ENCODE measurements around the gene AICDA.
"Not testable (repeated sequence)": the region's sequence is repeated elsewhere in the genome, so short reads cannot be mapped to it uniquely, and the experiment has no call there.

Gene AICDA

DNA sequence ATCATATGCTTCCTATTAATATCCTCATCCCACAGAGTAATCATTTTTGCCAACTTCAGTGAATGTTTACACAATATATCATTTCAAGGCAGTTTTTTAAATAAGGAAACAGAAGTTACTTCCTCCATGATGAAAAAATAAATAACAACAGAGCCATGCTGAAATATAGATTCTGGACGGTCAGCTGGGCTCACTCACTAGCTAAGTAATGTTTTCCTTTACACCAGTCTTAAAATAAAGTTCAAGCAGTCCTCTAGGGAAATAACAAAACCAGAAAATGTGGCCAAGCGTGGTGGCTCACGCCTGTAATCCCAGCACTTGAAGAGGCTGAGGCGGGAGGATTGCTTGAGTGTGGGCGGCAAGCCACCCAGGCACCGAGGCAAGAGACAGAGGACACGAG is 28.7 kb downstream of the AICDA start:
- no peak for DNase-seq (ENCODE audit: low spot score)
- in situ Hi-C loops (cut with MboI; ENCODE audit: low pct_unique_long_range_greater_than_20kb, low sequenced_read_pairs, unreplicated experiment) = no loop called here
- TF ChIP-seq, protein P1, sequence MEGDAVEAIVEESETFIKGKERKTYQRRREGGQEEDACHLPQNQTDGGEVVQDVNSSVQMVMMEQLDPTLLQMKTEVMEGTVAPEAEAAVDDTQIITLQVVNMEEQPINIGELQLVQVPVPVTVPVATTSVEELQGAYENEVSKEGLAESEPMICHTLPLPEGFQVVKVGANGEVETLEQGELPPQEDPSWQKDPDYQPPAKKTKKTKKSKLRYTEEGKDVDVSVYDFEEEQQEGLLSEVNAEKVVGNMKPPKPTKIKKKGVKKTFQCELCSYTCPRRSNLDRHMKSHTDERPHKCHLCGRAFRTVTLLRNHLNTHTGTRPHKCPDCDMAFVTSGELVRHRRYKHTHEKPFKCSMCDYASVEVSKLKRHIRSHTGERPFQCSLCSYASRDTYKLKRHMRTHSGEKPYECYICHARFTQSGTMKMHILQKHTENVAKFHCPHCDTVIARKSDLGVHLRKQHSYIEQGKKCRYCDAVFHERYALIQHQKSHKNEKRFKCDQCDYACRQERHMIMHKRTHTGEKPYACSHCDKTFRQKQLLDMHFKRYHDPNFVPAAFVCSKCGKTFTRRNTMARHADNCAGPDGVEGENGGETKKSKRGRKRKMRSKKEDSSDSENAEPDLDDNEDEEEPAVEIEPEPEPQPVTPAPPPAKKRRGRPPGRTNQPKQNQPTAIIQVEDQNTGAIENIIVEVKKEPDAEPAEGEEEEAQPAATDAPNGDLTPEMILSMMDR (IDR thresholded peaks at IDR 0.05; ENCODE audit: extremely low read depth, insufficient read depth, missing control alignments) = no peak

DNA sequence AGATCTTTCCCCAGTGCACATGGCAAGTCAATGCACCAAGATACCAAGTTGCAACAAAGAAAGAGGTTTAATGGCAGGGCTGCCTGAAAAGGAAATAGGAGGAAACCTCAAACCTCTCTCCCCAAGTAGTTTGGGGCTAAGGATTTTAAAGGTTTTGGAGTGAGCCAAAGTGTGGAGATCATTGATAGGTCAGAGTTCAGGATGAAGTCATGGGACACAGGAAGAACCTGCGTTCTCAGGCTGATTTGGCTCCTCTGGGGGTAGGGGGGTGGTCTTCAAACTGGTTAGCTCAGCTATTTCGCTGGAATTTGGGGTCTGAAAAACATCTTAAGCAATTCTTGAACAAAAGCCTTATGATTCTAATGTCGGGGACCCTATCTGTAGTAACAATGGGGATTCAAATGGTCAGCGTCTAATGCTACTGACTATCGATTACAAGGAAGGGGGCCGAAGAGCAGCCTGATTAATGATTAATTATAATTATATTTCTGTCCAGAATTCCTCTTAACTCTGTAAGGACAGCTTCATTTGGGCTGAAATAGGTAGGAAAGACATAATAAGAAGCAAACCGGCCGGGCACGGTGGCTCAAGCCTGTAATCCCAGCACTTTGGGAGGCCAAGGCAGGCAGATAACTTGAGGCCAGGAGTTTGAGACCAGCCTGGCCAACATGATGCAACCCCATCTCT is 31.4 kb downstream of the AICDA start:
- in situ Hi-C loops (cut with MboI; ENCODE audit: low pct_unique_long_range_greater_than_20kb, low sequenced_read_pairs, unreplicated experiment) = no loop called here
- TF ChIP-seq, protein P1 (IDR thresholded peaks at IDR 0.05; ENCODE audit: extremely low read depth, insufficient read depth, missing control alignments) = no peak

DNA sequence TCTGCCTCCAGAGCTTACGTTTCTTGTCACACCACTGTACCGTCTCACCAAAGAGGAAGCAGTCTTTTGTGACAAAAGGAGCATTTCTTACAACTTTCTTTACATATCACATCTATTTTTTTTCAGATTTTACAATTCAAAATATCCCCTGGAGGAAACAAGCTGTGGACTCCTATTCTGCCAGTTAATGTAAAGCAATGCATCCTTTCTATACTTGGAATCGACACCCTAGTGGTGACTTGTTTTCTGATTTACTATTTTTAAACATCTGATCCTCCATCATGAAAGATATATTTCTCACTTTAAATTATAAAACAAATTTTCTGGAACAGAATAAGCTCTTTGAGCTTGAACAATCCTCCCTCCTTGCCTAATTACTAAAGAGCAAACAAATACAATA is 34.8 kb downstream of the AICDA start:
- TF ChIP-seq, protein P1 (IDR thresholded peaks at IDR 0.05; ENCODE audit: extremely low read depth, insufficient read depth, missing control alignments) = no peak
- in situ Hi-C loops (cut with MboI; ENCODE audit: low pct_unique_long_range_greater_than_20kb, low sequenced_read_pairs, unreplicated experiment) = no loop called here
- DNase-seq (ENCODE audit: low spot score) = no peak

More for the DNA sequence above, 31.4 kb downstream of the AICDA start:
- DNase-seq (ENCODE audit: low spot score) = no peak

DNA sequence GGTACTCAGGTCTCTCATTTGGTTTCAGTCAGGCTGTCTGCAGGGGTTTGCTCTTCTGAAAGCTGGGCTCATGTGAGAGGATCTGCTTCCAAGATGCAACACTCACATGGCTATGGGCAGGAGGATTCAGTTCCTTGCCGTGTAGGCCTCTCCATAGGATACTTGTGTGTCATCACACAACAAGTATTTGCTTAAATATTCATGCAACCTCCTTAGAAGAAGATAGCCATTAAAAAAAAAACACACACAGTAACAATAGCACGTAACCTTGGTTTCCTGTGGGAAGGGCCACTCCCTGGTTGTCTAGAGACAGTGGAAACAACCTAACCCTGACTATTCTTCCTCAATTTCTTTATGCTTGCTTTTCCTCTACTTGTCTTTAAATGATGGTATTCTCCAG is 40.2 kb downstream of the AICDA start:
- TF ChIP-seq, protein P1 (IDR thresholded peaks at IDR 0.05; ENCODE audit: extremely low read depth, insufficient read depth, missing control alignments) = no peak
- in situ Hi-C loops (cut with MboI; ENCODE audit: low pct_unique_long_range_greater_than_20kb, low sequenced_read_pairs, unreplicated experiment) = no loop called here
- DNase-seq (ENCODE audit: low spot score) = no peak

DNA sequence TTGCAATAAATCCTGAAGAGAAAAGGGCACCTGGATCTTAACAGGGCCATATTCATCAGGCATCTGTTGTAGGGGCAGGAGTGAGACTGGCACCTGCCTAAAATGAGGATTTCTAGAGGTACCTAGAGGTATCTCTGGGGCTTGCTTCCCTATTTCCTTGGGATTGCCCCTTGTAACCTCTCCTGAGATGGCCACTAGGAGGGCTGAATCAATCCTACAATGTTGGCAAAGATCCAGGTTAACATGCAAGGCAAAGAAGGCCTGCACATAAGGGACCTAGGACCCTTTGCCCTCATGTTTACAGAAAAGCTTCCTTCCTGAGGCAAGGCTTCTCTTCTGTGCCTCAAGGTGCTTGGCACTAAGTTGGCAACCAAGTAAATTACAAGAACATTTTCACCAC is 46.1 kb downstream of the AICDA start:
- in situ Hi-C loops (cut with MboI; ENCODE audit: low pct_unique_long_range_greater_than_20kb, low sequenced_read_pairs, unreplicated experiment) = no loop called here
- TF ChIP-seq, protein P1 (IDR thresholded peaks at IDR 0.05; ENCODE audit: extremely low read depth, insufficient read depth, missing control alignments) = no peak
- no peak for DNase-seq (ENCODE audit: low spot score)

DNA sequence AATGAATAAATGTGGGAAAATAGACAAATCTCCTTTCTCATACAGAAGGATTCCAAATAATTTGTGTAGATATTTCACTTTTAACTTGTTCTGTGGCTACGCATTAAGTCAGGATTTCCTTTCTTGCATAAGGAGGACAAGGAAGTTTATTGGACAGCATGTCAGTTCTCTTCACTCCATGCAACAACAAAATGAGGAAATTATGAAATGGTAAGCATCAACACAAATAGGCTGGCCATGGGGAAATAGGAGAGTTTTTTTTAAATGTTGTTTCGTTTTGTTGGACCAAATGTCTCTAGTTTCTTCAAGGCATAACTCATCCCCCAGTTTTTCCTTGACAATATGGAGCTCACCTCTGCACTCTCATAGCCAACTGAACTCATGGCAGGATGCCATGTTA is 46.6 kb downstream of the AICDA start:
- in situ Hi-C loops (cut with MboI; ENCODE audit: low pct_unique_long_range_greater_than_20kb, low sequenced_read_pairs, unreplicated experiment); DNase-seq (ENCODE audit: low spot score): not testable (repeated sequence)

DNA sequence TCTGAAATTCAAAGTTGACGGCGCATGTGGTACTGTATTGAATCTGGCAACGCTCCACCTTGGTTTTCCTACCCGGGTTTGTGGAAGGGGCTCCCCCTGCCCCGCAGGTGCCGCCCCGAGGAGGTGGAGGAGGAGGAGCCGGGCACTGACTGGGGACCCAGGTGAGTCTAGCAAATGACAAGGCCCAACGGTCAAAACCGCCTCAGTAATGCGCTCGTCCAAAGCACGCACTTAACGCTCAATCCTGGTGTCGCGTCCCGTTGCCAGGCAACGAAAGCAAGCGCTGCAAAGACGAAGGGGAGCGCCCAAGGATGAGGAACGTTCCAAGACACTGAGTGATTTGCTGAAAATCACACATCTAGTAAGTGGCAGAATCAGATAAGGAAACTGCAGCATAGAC is 48.0 kb downstream of the AICDA start:
- in situ Hi-C loops (cut with MboI; ENCODE audit: low pct_unique_long_range_greater_than_20kb, low sequenced_read_pairs, unreplicated experiment) = no loop called here
- no peak for DNase-seq (ENCODE audit: low spot score)
- TF ChIP-seq, protein P1 (IDR thresholded peaks at IDR 0.05; ENCODE audit: extremely low read depth, insufficient read depth, missing control alignments) = no peak
